Endodermal cell (in vitro differentiated cells): Measurements from ENCODE around the gene IGFBP5. TPM values are rescaled to one million over a fixed set of nuclear protein-coding genes. Genes with fewer than 3 reads are reported as not detected.

Source experiments
- DNase-seq: peaks from one replicate; pipeline ENCODE4 v3.0.0-alpha.2; 2017
- H3K27ac ChIP-seq: 2 replicates; pipeline ENCODE4 v1.5.1; 2013; ENCODE audit warnings: mild to moderate bottlenecking, low read depth, low read length, moderate library complexity
- H3K27me3 ChIP-seq: 2 replicates; pipeline ENCODE4 v1.6.1; 2013; ENCODE audit warnings: mild to moderate bottlenecking, low read length, moderate library complexity; ENCODE audit not compliant: insufficient read depth, control insufficient read depth, poor library complexity, severe bottlenecking
- H3K36me3 ChIP-seq: 2 replicates; pipeline ENCODE4 v1.7.0; 2013; ENCODE audit warnings: mild to moderate bottlenecking, low read length, moderate library complexity; ENCODE audit not compliant: control insufficient read depth, insufficient read depth
- H3K4me1 ChIP-seq: one replicate; pipeline ENCODE4 v1.7.0; 2013; ENCODE audit warnings: low read length; ENCODE audit not compliant: control insufficient read depth, insufficient read depth
- H3K4me3 ChIP-seq: 2 replicates; pipeline ENCODE4 v1.5.1; 2013; ENCODE audit warnings: mild to moderate bottlenecking, low read length, moderate library complexity
- H3K9ac ChIP-seq: 2 replicates; pipeline ENCODE4 v1.6.1; 2013; ENCODE audit warnings: mild to moderate bottlenecking, low read length, moderate library complexity; ENCODE audit not compliant: poor library complexity, severe bottlenecking; ENCODE audit errors: extremely low read depth
- H3K9me3 ChIP-seq: 2 replicates; pipeline ENCODE4 v1.6.1; 2013; ENCODE audit warnings: mild to moderate bottlenecking, low read length, moderate library complexity; ENCODE audit not compliant: control insufficient read depth
- H3K27ac Mint-ChIP-seq: 2 replicates; pipeline ENCODE4 v1.8.0; 2020; ENCODE audit warnings: mixed read lengths
- H3K27me3 Mint-ChIP-seq: 2 replicates; pipeline ENCODE4 v1.8.0; 2021; ENCODE audit warnings: mild to moderate bottlenecking, mixed read lengths; ENCODE audit not compliant: insufficient read depth
- H3K36me3 Mint-ChIP-seq: 2 replicates; pipeline ENCODE4 v1.8.0; 2020; ENCODE audit warnings: low read depth, mixed read lengths
- H3K4me1 Mint-ChIP-seq: 2 replicates; pipeline ENCODE4 v1.8.0; 2020; ENCODE audit warnings: mixed read lengths
- H3K4me3 Mint-ChIP-seq: 2 replicates; pipeline ENCODE4 v1.8.0; 2020; ENCODE audit warnings: mild to moderate bottlenecking, moderate library complexity, mixed read lengths
- H3K9me3 Mint-ChIP-seq: 2 replicates; pipeline ENCODE4 v1.8.0; 2020; ENCODE audit warnings: mild to moderate bottlenecking, mixed read lengths
- WGBS, 2 experiments: methylation state at CpG; one replicate each; pipeline versions ENCODE4 v1.1.5 to v1.1.7; 2013; ENCODE audit warnings: missing lambda C conversion rate in 2 of 2, mixed read lengths in 1 of 2; ENCODE audit not compliant: insufficient coverage in 1 of 2, insufficient read length in 1 of 2; 5-methylcytosine and 5-hydroxymethylcytosine counted together
- total RNA-seq, 2 donors: library from RNA; stranded (reverse); fragmentation: NEBNext Ultra II Directional in 1 of 2; extraction: Animal tissue kit (Norgen Biotek cat#: 25700) in 1 of 2; gene quantifications; 2 replicates in 1 of 2; 3 replicates in 1 of 2; pipeline ENCODE4 v1.2.1, GENCODE V29; 2021
- TF ChIP-seq, protein P1 (sequence below): fragments of 200-600 bp; sonication (generic); conservative IDR thresholded peaks from 2 replicates; pipeline ENCODE4 v1.5.0; 2021; ENCODE audit warnings: antibody characterized with exemption, mild to moderate bottlenecking

The IGFBP5 gene
- total RNA-seq, 2 donors from 2014 or later = 3.6 to 8.9 TPM

- Histone ChIP-seq H3K9me3 (no peaks in the 10 kb centered on the region), H3K9ac (no peak overlapping the region), H3K36me3 (peaks cover 15% of the 10 kb centered on the region), H3K27ac (no peak overlapping the region), H3K4me1 (no peaks in the 10 kb centered on the region), H3K4me3 (no peak overlapping the region), H3K27me3 (no peaks in the 10 kb centered on the region)
- no peak overlapping the region for H3K4me3 Mint-ChIP-seq
- no peaks in the 10 kb centered on the region for H3K9me3 Mint-ChIP-seq
- H3K27me3 Mint-ChIP-seq = peaks cover 3% of the 10 kb centered on the region
- H3K27ac Mint-ChIP-seq = no peak overlapping the region
- WGBS, 2 experiments = 93 to 95% methylated on average over 4 to 9 of the region's 9 CpGs
- no peaks in the 10 kb centered on the region for H3K4me1 Mint-ChIP-seq
- TF ChIP-seq, protein P1, sequence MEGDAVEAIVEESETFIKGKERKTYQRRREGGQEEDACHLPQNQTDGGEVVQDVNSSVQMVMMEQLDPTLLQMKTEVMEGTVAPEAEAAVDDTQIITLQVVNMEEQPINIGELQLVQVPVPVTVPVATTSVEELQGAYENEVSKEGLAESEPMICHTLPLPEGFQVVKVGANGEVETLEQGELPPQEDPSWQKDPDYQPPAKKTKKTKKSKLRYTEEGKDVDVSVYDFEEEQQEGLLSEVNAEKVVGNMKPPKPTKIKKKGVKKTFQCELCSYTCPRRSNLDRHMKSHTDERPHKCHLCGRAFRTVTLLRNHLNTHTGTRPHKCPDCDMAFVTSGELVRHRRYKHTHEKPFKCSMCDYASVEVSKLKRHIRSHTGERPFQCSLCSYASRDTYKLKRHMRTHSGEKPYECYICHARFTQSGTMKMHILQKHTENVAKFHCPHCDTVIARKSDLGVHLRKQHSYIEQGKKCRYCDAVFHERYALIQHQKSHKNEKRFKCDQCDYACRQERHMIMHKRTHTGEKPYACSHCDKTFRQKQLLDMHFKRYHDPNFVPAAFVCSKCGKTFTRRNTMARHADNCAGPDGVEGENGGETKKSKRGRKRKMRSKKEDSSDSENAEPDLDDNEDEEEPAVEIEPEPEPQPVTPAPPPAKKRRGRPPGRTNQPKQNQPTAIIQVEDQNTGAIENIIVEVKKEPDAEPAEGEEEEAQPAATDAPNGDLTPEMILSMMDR = no peak
- H3K36me3 Mint-ChIP-seq = no peaks in the 10 kb centered on the region
- DNase-seq = no peak
Measured at GRCh38 chr2:216673609-216674008, 21.7 kb downstream of the IGFBP5 start.

- peaks cover 3% of the 10 kb centered on the region for H3K27me3 Mint-ChIP-seq
- no peak overlapping the region for H3K4me3 Mint-ChIP-seq
- H3K4me1 Mint-ChIP-seq = no peaks in the 10 kb centered on the region
Measured at GRCh38 chr2:216673021-216673420, 22.3 kb downstream of the IGFBP5 start.

GRCh38 chr2:216672466-216672865 is 22.9 kb downstream of the IGFBP5 start:
- H3K4me1 Mint-ChIP-seq = no peaks in the 10 kb centered on the region
- no peak overlapping the region for H3K4me3 Mint-ChIP-seq
- no peaks in the 10 kb centered on the region for H3K9me3 ChIP-seq
- H3K27ac Mint-ChIP-seq = no peak overlapping the region
- no peak overlapping the region for H3K27ac ChIP-seq
- 95% methylated on average over 7 of the region's 10 CpGs; no CpG with 5 or more reads in 1 of the 2 experiments for WGBS, 2 experiments
- H3K9me3 Mint-ChIP-seq = no peaks in the 10 kb centered on the region
- H3K36me3 Mint-ChIP-seq = no peaks in the 10 kb centered on the region
- H3K27me3 ChIP-seq = no peaks in the 10 kb centered on the region
- no peak overlapping the region for H3K9ac ChIP-seq
- TF ChIP-seq, protein P1 = no peak
- no peak overlapping the region for H3K4me3 ChIP-seq
- no peaks in the 10 kb centered on the region for H3K4me1 ChIP-seq
- peaks cover 4% of the 10 kb centered on the region for H3K36me3 ChIP-seq
- peaks cover 4% of the 10 kb centered on the region for H3K27me3 Mint-ChIP-seq
- no peak for DNase-seq

More at GRCh38 chr2:216673021-216673420, 22.3 kb downstream of the IGFBP5 start:
- no peak overlapping the region for H3K27ac ChIP-seq
- no peaks in the 10 kb centered on the region for H3K4me1 ChIP-seq
- no peak overlapping the region for H3K4me3 ChIP-seq
- WGBS, 2 experiments = 91% methylated on average over 10 of the region's 10 CpGs; no CpG with 5 or more reads in 1 of the 2 experiments
- no peak overlapping the region for H3K27ac Mint-ChIP-seq
- H3K9me3 ChIP-seq = no peaks in the 10 kb centered on the region
- H3K27me3 ChIP-seq = no peaks in the 10 kb centered on the region
- TF ChIP-seq, protein P1 = no peak
- no peak for DNase-seq
- H3K36me3 Mint-ChIP-seq = no peaks in the 10 kb centered on the region
- peaks cover 10% of the 10 kb centered on the region for H3K36me3 ChIP-seq
- H3K9me3 Mint-ChIP-seq = no peaks in the 10 kb centered on the region
- H3K9ac ChIP-seq = no peak overlapping the region
